GM12878 (cell line): ENCODE measurements around the gene GPR153. TPM values are rescaled to one million over a fixed set of nuclear protein-coding genes. Genes with fewer than 3 reads are reported as not detected.

Experiments used
- ATAC-seq: fragments of 200-7000 bp; cut with Tn5 transposase; 3 replicates; pipeline ENCODE4 v1.9.1; 2020; ENCODE audit warnings: mild to moderate bottlenecking, moderate library complexity
- BruUV-seq: library from RNA; stranded (reverse); fragments of 400-500 nt; replicated peaks from 2 replicates; lab custom pipeline; 2021; lab: Mats Ljungman, UMichigan
- CTCF ChIA-PET: fragments of 300-600 bp; sonication (Branson Sonifier 250); formaldehyde crosslinking; extraction: SDS; loops from one replicate; lab custom pipeline; 2021; ENCODE audit warnings: inconsistent platforms; lab: Yijun Ruan, JAX
- POLR2A ChIA-PET: fragments of 350-600 bp; formaldehyde crosslinking; extraction: SDS; loops from one replicate; lab custom pipeline; 2021; ENCODE audit warnings: inconsistent platforms; lab: Charles Lee
- RAD21 ChIA-PET: fragments of 300-600 bp; sonication (Branson Sonifier 250); formaldehyde crosslinking; loops from one replicate; lab custom pipeline; 2023; ENCODE audit warnings: antibody characterized with exemption; ENCODE audit not compliant: unreplicated experiment; lab: Charles Lee
- SMC1A ChIA-PET: fragments of 300-600 bp; sonication (Branson Sonifier 250); formaldehyde crosslinking; loops from one replicate; lab custom pipeline; 2023; ENCODE audit not compliant: unreplicated experiment, uncharacterized antibody; lab: Charles Lee
- DNase-seq: peaks from one replicate; pipeline ENCODE4 v3.0.0-alpha.2; 2011; ENCODE audit warnings: low read depth, low spot score
- FAIRE-seq: peaks from 3 replicates; lab custom pipeline; 2011; peaks lifted over from hg19 to GRCh38; lab: Jason Lieb, UNC
- H2AFZ ChIP-seq: 2 replicates; pipeline ENCODE4 v1.6.0; 2011; ENCODE audit warnings: low read depth, low read length, control low read depth; ENCODE audit not compliant: control insufficient read depth
- H3K27ac ChIP-seq: 2 replicates; pipeline ENCODE4 v1.5.1; 2011; ENCODE audit warnings: control low read depth; ENCODE audit not compliant: control insufficient read depth, insufficient read depth
- H3K27me3 ChIP-seq, 2 experiments: replicated peaks in 1 of 2; 2 replicates each; pipeline versions ENCODE4 v1.6.0 to v1.6.1; 2011; ENCODE audit warnings: low read length in 1 of 2; ENCODE audit not compliant: control insufficient read depth in 2 of 2, insufficient read depth in 2 of 2
- H3K36me3 ChIP-seq, 2 experiments: 2 replicates each; pipeline ENCODE4 v1.5.1; 2011; ENCODE audit warnings: low read length in 1 of 2; ENCODE audit not compliant: control insufficient read depth in 2 of 2, insufficient read depth in 2 of 2
- H3K4me1 ChIP-seq: 2 replicates; pipeline ENCODE4 v1.6.1; 2011; ENCODE audit warnings: mild to moderate bottlenecking, low read length, moderate library complexity, mixed read lengths; ENCODE audit not compliant: control insufficient read depth, insufficient read depth
- H3K4me2 ChIP-seq: 2 replicates; pipeline ENCODE4 v1.6.0; 2011; ENCODE audit warnings: control low read depth; ENCODE audit not compliant: control insufficient read depth, insufficient read depth
- H3K4me3 ChIP-seq: fragments of 200-600 bp; sonication (generic); 2 replicates; pipeline ENCODE4 v1.5.1; 2016
- H3K79me2 ChIP-seq: 2 replicates; pipeline ENCODE4 v1.6.0; 2011; ENCODE audit warnings: low read length; ENCODE audit not compliant: control insufficient read depth, insufficient read depth
- H3K9ac ChIP-seq: 2 replicates; pipeline ENCODE4 v1.8.0; 2011; ENCODE audit warnings: low read length, control low read depth, mixed read lengths; ENCODE audit not compliant: control insufficient read depth, insufficient read depth
- H3K9me3 ChIP-seq: replicated peaks from 3 replicates; pipeline ENCODE4 v1.5.1; 2011; ENCODE audit warnings: mild to moderate bottlenecking, low read length; ENCODE audit not compliant: control insufficient read depth, insufficient read depth
- H4K20me1 ChIP-seq: 2 replicates; pipeline ENCODE4 v1.6.0; 2011; ENCODE audit not compliant: control insufficient read depth, insufficient read depth
- CHD2 ChIP-seq: IDR thresholded peaks from 2 replicates; pipeline ENCODE4 v1.6.1; 2011; ENCODE audit warnings: low read depth, low read length, improper control_type of control experiment, borderline replicate concordance
- SMARCA5 ChIP-seq: fragments of 450-650 bp; IDR thresholded peaks from 2 replicates; pipeline ENCODE4 v1.6.1; 2017; ENCODE audit warnings: mild to moderate bottlenecking
- SRF ChIP-seq, 2 experiments: IDR thresholded peaks; 2 replicates each; pipeline ENCODE4 v1.6.1; 2011; ENCODE audit warnings: low read depth in 2 of 2, low read length in 2 of 2, mild to moderate bottlenecking in 1 of 2, moderate library complexity in 1 of 2
- TBL1XR1 ChIP-seq: IDR thresholded peaks from 2 replicates; pipeline ENCODE4 v1.6.1; 2012; ENCODE audit warnings: low read depth, low read length, improper control_type of control experiment
- ZZZ3 ChIP-seq: IDR thresholded peaks from 2 replicates; pipeline ENCODE4 v1.6.1; 2011; ENCODE audit warnings: low read depth; ENCODE audit not compliant: control insufficient read depth, insufficient read length
- WGBS: methylation state at CpG from one replicate; pipeline ENCODE4 v1.1.6; 2016; ENCODE audit warnings: low lambda C conversion rate; ENCODE audit not compliant: insufficient replicate concordance, insufficient coverage; ENCODE audit errors: missing lambda C conversion rate; 5-methylcytosine and 5-hydroxymethylcytosine counted together
- in situ Hi-C: fragments of 300-500 bp; cut with MboI; formaldehyde crosslinking; loops from 9 replicates; pipeline ENCODE4 v1.14.3; 2018; ENCODE audit warnings: mixed read lengths
- intact Hi-C: fragments of 100-400 bp; cut with micrococcal nuclease; formaldehyde crosslinking; loops from one replicate; pipeline ENCODE4 v1.14.2; 2022; ENCODE audit not compliant: unreplicated experiment
- polyA plus RNA-seq, 11 experiments: library from polyadenylated mRNA; depleted of rRNA in 4 of 11; unstranded in 6 of 11; stranded (reverse) in 5 of 11; fragments of >200 nt; fragmentation: Nextera tagmentation in 4 of 11; fragmentation: Illumina TruSeq in 1 of 11; extraction: Ambion mirVana in 4 of 11; extraction: Trizol in 1 of 11; gene quantifications; 1 replicate in 1 of 11; 2 replicates in 10 of 11; pipeline versions ENCODE4 v1.2.1 to v1.2.3, GENCODE V29; 2011 to 2016; ENCODE audit warnings: inconsistent platforms in 2 of 11, missing spikeins in 2 of 11, low read depth in 1 of 11
- total RNA-seq, 4 experiments: library from RNA; depleted of rRNA in 3 of 4; stranded (reverse); fragments of >200 nt in 3 of 4; fragmentation: Illumina TruSeq in 1 of 4; extraction: Trizol in 1 of 4; gene quantifications; 2 replicates each; pipeline versions ENCODE4 v1.2.1 to v1.2.3, GENCODE V29; 2013 to 2021
- TF ChIP-seq, protein P1 (sequence below), 3 experiments: IDR thresholded peaks in 2 of 3; conservative IDR thresholded peaks in 1 of 3; 2 replicates each; pipeline ENCODE4 v1.5.1; 2011; ENCODE audit warnings: low read depth in 3 of 3, low read length in 3 of 3, mild to moderate bottlenecking in 3 of 3, control low read depth in 2 of 3, moderate library complexity in 2 of 3, inconsistent platforms in 1 of 3, mixed read lengths in 1 of 3; ENCODE audit not compliant: control insufficient read depth in 2 of 3, insufficient read depth in 1 of 3; ENCODE audit errors: extremely low read depth in 1 of 3

GPR153 gene
- total and polyA plus RNA-seq, 10 of the 15 experiments (the other 5 are each of a cell fraction or from before 2014, with no cell fraction given), result 0.04 to 2.2 (median 0.54) TPM

DNA sequence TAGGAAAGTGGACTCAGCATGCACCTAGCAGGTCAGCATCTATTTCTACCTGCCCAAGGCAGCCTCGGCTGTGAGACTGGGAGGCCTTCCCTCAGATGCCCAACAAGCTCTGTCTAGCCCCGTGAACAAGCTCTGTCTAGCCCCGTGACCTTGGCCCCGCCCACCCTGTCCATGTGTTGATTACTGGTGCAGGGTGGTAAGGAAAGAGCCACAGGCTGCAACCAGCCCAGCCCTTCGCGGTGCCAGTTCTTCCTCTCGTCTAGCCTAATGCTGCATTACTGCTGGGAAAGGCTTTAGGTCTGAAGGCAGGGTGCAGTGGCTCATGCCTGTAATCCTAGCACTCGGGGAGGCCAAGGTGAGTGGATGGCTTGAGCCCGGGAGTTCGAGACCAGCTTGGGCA is 2.2 kb downstream of the GPR153 start:
- BruUV-seq, result no TSS peak
- Histone ChIP-seq H3K27me3 (no peaks in the 10 kb centered on the region; a peak in 1 of 4 replicates), H3K4me3 (no peak overlapping the region), H3K4me2 (no peak overlapping the region), H3K9me3 (no peaks in the 10 kb centered on the region), H3K36me3 (peaks cover 0 to 2% of the 10 kb centered on the region in 2 experiments; a peak in 1 of 4 replicates), H3K27ac (no peak overlapping the region), H3K79me2 (no peaks in the 10 kb centered on the region), H3K4me1 (peaks cover 3% of the 10 kb centered on the region; the same call in 1 of the 2 replicates), H4K20me1 (no peaks in the 10 kb centered on the region), H2AFZ (no peak overlapping the region), H3K9ac (no peak overlapping the region)
- TF ChIP-seq SMARCA5 (no peak), CHD2 (no peak), ZZZ3 (no peak), SRF (IDR thresholded peaks at IDR 0.05; ENCODE audit: low read depth in 2 of 2, low read length in 2 of 2) (no peak), TBL1XR1 (no peak)
- TF ChIP-seq, protein P1, sequence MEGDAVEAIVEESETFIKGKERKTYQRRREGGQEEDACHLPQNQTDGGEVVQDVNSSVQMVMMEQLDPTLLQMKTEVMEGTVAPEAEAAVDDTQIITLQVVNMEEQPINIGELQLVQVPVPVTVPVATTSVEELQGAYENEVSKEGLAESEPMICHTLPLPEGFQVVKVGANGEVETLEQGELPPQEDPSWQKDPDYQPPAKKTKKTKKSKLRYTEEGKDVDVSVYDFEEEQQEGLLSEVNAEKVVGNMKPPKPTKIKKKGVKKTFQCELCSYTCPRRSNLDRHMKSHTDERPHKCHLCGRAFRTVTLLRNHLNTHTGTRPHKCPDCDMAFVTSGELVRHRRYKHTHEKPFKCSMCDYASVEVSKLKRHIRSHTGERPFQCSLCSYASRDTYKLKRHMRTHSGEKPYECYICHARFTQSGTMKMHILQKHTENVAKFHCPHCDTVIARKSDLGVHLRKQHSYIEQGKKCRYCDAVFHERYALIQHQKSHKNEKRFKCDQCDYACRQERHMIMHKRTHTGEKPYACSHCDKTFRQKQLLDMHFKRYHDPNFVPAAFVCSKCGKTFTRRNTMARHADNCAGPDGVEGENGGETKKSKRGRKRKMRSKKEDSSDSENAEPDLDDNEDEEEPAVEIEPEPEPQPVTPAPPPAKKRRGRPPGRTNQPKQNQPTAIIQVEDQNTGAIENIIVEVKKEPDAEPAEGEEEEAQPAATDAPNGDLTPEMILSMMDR (IDR thresholded peaks at IDR 0.05 in 2 of 3, conservative IDR thresholded peaks at IDR 0.05 in 1 of 3; ENCODE audit: control insufficient read depth in 2 of 3, extremely low read depth in 1 of 3, insufficient read depth in 1 of 3, low read depth in 3 of 3, low read length in 3 of 3), result no peak
- RAD21 ChIA-PET, result no interaction called here
- intact Hi-C loops, result no loop called here
- POLR2A ChIA-PET, result no interaction called here
- 59% methylated on average over 10 of the region's 10 CpGs for whole genome bisulfite sequencing
- CTCF ChIA-PET, result interaction anchor here (1.0 to 1.3 kb wide), 3 partner anchors 12 to 89 kb away, joined by 3 to 4 read pairs (median 3); no protein-coding TSS in a partner anchor
- no peak for DNase-seq
- in situ Hi-C loops, result no loop called here
- no peak for FAIRE-seq
- SMC1A ChIA-PET, result no interaction called here
- no peak for ATAC-seq
